HL-60 (cell line): ENCODE measurements around the gene TUBG2.

Experiments
- DNase-seq, 2 experiments: peaks; one replicate each; pipeline ENCODE4 v3.0.0-alpha.2; 2010 to 2020; ENCODE audit warnings: low read depth in 1 of 2, low spot score in 1 of 2
- H3K27ac ChIP-seq: fragments of 250-450 bp; sonication (Bioruptor Pico); replicated peaks from 2 replicates; pipeline ENCODE4 v1.5.1; 2020; ENCODE audit warnings: mild to moderate bottlenecking, moderate library complexity
- H3K27me3 ChIP-seq: fragments of 250-450 bp; sonication (Bioruptor Pico); 2 replicates; pipeline ENCODE4 v1.5.1; 2021; ENCODE audit warnings: mild to moderate bottlenecking, moderate library complexity; ENCODE audit not compliant: insufficient read depth, poor library complexity, severe bottlenecking
- H3K4me3 ChIP-seq: replicated peaks from 2 replicates; pipeline ENCODE4 v1.5.1; 2011; ENCODE audit warnings: mild to moderate bottlenecking, control low read depth, low read length; ENCODE audit not compliant: insufficient read depth
- CTCF ChIP-seq: IDR thresholded peaks from one replicate; pipeline ENCODE4 v1.5.1; 2011; ENCODE audit warnings: low read length, control low read depth, inconsistent platforms; ENCODE audit not compliant: insufficient read depth
- GABPA ChIP-seq: IDR thresholded peaks from 2 replicates; pipeline ENCODE4 v1.6.1; 2012; ENCODE audit warnings: low read depth
- POLR2AphosphoS5 ChIP-seq: IDR thresholded peaks from 2 replicates; pipeline ENCODE4 v1.6.1; 2012; ENCODE audit warnings: low read depth
- REST ChIP-seq: IDR thresholded peaks from 2 replicates; pipeline ENCODE4 v1.6.1; 2012; ENCODE audit warnings: low read depth; ENCODE audit not compliant: insufficient replicate concordance
- SPI1 ChIP-seq: IDR thresholded peaks from 2 replicates; pipeline ENCODE4 v1.6.1; 2012; ENCODE audit warnings: low read depth, mild to moderate bottlenecking, borderline replicate concordance

The TUBG2 gene

GRCh38 chr17:42704837-42705494 lies 45.9 kb downstream of the TUBG2 start:
- H3K27me3 ChIP-seq = no peaks in the 10 kb centered on the region
- no peak for DNase-seq
- no peak overlapping the region for H3K4me3 ChIP-seq
- TF ChIP-seq REST = no peak
- no peak for TF ChIP-seq POLR2AphosphoS5
- TF ChIP-seq GABPA = no peak
- TF ChIP-seq SPI1 = no peak
- no peak for TF ChIP-seq CTCF
- no peak overlapping the region for H3K27ac ChIP-seq

- DNase-seq = peak in 1 of 2 experiments; percentile 61
- no peak overlapping the region for H3K27ac ChIP-seq
- H3K4me3 ChIP-seq = no peak overlapping the region
- H3K27me3 ChIP-seq = no peaks in the 10 kb centered on the region
- no peak for TF ChIP-seq SPI1
- no peak for TF ChIP-seq CTCF
- TF ChIP-seq GABPA = no peak
- TF ChIP-seq REST = no peak
- peak; percentile 74; the same call in 1 of the 2 replicates for TF ChIP-seq POLR2AphosphoS5
Measured at GRCh38 chr17:42706732-42707131, 47.6 kb downstream of the TUBG2 start.

GRCh38 chr17:42708588-42708987 lies 49.5 kb downstream of the TUBG2 start:
- peak in 1 of 2 experiments; percentile 66 for DNase-seq
- no peak overlapping the region for H3K4me3 ChIP-seq
- no peaks in the 10 kb centered on the region for H3K27me3 ChIP-seq
- no peak overlapping the region for H3K27ac ChIP-seq
- no peak for TF ChIP-seq POLR2AphosphoS5
- no peak for TF ChIP-seq SPI1
- TF ChIP-seq GABPA = no peak
- TF ChIP-seq REST = no peak
